NCI-H2196 treated with DMSO at 0.1 percent for 48 hours (cell line): ENCODE results near the gene KRT38.

Source experiments
- DNase-seq: peaks from one replicate; lab custom pipeline; 2025; ENCODE audit not compliant: unreplicated experiment; lab: John Stamatoyannopoulos, UW

Gene KRT38

DNA sequence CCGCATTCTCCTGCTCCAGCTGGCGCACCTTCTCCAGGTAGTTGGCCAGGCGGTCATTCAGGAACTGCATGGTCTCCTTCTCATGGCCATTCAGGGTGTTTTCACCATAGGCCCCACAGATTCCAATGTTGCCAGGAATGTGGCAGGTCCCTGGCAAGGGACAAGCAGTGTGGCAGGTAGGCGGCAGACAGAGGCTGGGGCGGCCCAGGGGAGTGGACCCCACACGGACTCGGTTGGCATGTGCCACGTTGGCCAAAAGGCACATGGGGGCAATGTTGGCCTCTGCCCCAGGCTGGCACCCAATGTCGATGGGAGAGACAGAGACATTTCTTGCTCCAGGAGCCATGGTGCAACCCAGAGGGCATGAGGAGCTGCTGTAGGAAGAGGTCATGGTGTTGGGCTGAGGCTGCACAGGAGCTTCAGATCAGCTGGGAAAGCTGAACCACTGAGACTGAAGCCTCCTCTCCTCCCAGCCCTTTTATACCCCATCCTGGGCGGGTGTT is at the start of gene KRT38:
TSS of gene KRT38 (minus strand) at position 453 of the 503 bp plus-strand sequence. CDS start at position 391, 62 bp downstream.
- DNase-seq = no peak

DNA sequence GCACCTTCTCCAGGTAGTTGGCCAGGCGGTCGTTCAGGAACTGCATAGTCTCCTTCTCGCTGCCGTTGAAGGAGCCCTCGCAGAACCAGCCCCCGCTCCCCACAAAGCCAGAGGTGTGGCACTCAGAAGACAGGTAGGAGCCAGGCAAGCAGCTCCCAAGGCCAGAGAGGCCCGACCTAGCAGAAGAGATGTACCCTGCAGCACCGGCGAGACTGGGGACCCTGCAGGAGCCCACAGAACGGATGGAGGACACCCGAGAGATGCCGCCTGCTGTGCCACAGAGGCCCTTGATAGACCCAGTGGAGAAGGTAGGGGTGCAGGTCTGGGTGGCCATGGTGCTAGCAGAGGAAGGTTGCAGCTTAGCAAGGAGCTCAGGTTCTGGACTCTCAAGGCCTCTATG is 48.7 kb upstream of the KRT38 start, which contains the start of gene KRT36:
TSS of gene KRT36 (minus strand) at position 380 of the 400 bp plus-strand sequence. CDS start at position 334, 46 bp downstream.
- DNase-seq = no peak

DNA sequence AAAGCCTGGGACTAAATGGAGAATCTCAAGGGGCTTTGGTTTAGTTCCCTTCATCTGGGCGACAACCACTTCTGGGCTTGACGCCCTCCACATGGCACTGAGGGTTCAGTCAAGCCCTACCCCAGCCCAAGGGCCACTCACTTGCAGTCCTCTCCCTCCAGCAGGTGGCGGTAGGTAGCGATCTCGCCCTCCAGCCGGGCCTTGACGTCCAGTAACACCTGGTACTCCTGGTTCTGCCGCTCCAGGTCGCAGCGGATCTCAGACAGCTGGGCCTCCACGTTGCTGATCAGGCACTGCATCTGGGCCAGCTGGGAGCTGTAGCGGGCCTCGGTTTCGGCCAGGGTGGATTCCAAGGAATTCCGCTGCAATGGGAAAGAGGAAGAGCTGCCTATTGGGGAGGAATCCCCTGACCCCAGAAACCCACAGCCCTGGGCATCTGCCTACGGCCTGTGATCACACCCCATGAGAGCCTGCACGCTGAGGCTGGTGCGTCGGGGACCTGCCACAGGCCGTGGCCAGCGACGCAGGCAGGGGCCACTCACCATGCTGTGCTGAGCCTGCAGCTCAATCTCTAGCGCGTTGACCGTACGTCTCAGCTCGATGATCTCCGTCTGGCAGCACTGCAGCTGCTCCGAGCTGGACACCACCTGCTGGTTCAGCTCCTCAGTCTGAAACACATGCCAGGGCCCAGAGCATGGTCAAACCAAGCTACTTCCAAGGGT is 46.2 kb upstream of the KRT38 start:
- DNase-seq = no peak

- no peak for DNase-seq
Observed at GRCh38 chr17:41486316-41486715, 45.5 kb upstream of the KRT38 start.

DNA sequence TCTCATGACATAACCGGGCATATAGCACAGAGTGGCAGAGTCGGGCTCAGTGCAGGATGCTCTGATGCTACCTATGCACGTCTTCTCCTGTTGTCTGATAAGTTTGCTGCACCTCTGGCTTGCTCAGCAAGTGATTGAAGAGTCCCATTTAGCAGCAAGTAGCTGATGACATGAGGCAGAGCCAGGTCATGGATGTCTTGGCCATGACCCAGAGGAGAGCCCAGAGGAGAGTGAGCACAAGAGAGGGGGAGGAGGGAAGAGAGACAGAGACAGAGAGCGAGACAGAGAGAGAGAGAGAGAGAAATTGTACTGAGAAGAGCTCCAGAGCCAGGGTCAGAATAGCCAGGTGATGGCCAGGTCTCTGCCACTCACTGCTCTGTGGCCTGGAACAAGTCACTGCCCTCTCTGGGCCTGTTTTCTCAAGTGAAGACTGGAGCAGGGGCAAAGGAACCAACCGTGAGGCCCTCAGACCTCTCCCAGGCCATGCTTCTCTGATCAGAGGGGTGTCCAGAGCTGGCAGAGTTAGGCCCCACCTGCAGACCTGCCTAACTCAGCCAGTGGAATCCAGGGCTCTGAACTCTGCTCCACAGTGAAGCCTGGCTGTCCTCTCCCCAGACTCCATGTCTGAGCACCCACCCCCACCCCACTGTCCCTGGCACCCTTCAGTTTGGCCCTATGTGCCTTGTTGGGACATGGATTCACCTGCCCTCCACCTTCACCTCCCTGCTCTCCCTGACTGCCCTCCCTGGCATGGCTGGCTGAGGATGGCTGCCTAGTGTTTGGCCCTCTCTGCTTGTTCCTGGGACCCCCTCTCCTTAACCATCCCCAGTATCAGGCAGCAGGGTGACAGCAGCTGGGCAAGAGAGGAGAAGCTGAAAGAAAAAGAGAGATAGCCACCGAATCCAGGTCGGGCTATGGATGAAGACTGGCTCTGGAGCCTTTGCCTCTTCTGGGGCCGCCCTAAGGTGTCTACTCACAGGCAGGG is 44.4 kb upstream of the KRT38 start:
- DNase-seq = no peak

- peak; percentile 10 for DNase-seq
Observed at GRCh38 chr17:41483991-41484826, 43.4 kb upstream of the KRT38 start.

DNA sequence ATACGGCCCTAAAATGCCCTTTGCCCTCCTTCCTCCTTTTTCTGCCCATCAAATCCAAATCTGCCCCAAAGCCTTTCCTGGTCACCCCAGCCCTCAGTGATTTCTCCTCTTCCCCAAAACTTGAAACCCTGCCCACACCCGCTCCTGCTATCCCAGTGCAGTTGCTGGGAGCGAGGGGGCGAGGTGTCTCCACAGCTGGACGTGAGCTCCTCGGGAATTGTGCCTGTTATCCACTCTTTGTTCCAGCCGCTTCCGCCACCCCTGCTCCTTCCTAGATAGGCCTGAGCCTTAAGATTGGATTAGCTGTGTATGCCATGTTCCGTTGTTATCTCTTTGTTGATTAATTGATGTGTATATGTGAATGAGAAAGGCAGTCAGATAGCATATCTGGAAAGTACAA is 42.7 kb upstream of the KRT38 start:
- no peak for DNase-seq

- no peak for DNase-seq
Observed at GRCh38 chr17:41481036-41481435, 40.3 kb upstream of the KRT38 start, which contains the start of gene KRT35. TSS of gene KRT35 (minus strand) at chr17:41481151. CDS start at chr17:41481097, 54 bp downstream.

GRCh38 chr17:41480581-41480980 is 39.8 kb upstream of the KRT38 start:
- DNase-seq = no peak

DNA sequence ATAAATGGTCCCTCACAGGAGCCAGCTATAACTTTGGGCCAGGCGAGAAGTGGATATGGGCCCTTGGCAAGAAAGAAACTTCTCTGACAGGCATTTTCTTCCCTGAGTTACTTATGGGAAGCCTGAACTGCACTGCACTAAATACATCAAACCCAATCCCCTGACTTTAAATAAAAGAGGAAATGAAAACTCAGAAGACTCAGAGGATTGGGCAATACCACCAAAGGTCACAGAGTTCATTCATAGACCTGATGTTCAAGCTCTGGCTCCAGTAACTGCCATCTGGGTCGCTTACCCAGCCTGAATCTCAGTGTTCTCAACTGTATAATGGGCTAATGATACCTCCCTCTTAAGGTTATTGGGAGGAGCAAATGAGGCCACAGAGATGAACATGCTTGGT is 39.4 kb upstream of the KRT38 start:
- no peak for DNase-seq

GRCh38 chr17:41478237-41478636 is 37.5 kb upstream of the KRT38 start:
- no peak for DNase-seq

DNA sequence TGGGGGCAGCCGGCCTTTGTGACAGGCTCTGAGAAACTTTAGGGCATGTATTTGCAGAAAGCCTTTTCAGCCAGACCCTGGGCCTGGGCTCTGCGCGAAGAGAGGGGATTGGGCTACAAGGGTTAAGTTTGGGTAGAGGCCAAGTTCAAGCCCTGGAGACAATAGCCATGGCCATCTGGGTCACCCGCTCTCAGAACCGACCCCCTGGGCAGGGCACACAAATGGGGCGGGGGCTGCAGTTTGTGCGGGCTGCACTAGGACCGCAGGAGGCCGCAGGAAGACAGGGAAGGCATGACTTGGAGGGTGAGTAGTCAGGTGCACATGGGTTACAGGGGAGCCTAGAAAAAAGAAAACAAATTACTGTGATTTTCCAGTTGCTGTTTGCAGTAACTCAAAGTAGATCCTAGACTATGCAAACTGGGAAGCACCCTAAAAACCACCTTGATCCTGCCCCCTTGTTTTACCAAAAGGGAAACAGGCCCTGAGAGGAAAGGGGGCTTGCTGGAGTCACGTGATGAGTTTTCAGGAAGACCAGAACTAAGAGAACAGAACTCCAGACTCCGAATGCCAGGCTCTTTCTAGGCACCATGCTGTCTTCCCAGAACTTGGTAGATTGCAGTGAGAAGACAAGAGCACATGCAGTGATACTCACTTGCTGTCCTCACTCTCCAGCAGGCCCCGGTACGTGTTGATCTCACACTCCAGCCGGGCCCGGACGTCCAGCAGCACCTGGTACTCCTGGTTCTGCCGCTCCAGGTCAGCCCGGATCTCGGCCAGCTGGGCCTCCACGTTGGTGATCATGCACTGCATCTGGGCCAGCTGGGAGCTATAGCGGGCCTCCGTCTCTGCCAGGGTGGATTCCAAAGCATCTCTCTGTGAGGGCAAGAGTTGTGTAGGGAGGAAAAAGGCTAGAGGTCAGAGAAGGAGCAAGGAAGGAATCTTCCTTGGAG is 36.4 kb upstream of the KRT38 start:
- DNase-seq = no peak

DNA sequence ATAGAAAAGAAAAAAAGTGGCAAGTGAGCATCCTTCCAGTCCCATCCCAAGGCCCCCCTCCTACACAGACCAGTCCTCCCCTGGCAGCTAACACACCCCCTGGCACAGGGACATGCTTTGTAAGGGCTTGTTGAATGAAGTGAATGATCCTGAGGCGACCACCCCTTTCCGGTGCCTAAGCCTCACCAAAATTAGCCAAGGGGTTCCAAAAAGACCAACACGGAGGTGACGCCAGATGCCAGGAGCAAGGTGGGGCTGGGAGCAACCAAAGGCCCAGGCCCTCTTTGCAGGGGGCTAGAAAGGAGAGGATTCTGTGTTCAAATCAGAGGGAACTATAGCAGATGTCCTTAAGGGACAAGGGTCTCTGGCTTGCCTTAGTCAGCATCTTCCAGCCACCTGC is 34.6 kb upstream of the KRT38 start:
- DNase-seq = no peak

GRCh38 chr17:41474863-41475262 is 34.1 kb upstream of the KRT38 start:
- DNase-seq = no peak

DNA sequence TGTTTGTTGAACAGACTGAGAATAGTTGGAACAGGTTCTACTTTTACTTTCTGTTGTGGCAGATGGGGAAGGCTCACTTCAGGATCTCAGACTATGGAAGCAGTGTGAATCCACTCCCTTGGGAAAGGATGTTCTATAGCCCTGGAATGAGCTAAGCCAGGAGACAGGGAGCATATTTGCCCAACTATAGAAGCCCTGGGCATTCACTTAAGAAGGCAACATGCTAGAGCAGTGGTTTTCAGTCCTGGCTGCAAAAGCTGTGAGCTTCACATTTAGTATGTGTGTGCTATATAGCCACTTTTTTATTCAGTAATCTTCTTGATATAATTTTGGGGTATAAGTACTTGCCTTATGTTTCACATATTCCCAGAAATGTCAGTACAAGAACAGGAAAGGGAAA is 27.6 kb upstream of the KRT38 start:
- no peak for DNase-seq

DNA sequence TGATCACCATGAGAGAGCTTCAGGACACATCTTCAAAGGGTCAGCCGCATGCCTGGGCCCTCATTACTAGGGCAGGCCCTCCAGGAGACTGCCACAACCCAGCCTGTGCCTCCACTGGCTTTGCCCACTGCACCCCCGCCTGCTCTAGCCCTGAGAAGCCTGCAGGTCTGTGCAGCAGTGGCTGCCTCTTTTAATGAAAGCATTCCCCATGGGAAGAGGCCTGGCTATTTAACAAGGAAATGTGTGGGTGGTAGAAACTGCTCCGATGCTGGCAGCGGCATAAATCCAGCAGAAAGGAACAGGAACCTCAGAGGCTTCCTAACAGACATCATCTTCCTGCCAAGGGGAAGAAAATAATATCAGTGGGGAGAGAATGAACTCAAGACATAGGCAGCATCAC is 26.8 kb upstream of the KRT38 start:
- DNase-seq = no peak

DNA sequence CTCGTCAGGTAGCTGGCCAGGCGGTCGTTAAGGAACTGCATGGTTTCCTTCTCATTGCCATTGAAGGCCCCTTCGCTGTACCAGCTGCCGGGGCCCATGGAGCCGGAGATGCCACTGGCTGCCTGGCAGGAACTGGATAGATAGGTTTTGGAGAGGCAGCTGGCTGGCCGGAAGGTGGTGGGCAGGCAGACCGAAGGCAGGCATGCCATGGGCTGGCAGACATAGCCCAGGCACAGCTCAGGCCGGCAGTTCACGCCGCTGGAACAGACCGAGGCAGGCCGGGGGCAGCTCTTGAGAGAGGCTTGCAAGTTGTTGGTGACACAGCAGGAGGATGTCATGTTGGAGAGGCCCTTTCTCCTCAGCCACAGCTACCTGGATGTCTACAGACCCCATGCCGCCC is 26.2 kb upstream of the KRT38 start, which contains the start of gene KRT32:
TSS of gene KRT32 (minus strand) at position 399 of the 400 bp plus-strand sequence. CDS start at position 338, 61 bp downstream.
- DNase-seq = no peak

DNA sequence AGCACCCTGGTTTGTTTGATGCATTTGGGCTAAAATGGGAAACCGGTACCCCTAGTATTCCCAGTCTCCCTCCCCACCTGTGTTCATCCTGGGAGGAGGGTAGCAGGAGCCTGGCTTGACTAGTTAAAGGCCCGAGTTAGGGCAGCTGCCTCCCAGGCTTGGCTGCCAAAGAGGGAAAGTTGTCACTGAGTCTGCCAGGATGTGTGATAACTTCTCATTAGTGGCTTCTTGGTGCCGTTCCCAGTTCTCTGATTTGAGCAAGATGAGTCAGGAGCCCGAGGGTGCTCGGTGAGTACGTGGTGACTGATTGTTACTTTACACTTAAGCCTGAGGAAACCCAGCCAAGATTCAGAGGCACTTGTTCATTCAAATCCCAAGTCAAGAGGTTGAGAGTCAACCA is 23.9 kb upstream of the KRT38 start:
- DNase-seq = peak; percentile 47

DNA sequence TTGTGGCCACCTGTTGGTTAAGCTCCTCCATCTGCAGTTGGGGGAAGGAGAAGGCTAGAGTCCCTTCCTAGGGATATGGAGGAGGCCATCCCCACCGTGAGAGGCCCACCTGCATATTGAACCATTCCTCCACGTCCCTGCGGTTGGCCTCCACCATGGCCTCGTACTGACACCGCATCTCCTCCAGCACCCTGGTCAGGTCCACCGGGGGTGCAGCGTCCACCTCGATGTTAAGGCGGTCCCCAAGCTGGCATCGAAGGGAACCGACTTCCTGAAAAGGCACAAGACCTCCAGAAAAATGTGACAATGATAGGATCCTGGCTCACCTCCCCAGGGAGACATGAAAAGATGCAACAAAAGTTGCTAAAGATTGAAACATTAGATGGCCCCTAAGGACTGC is 23.4 kb upstream of the KRT38 start:
- no peak for DNase-seq
